HepG2 (cell line): Measurements from ENCODE around the gene PARN. TPM values are rescaled to one million over a fixed set of nuclear protein-coding genes. Genes with fewer than 3 reads are reported as not detected.

Experiments
- FOXO4 ChIP-seq: sonication (generic); formaldehyde crosslinking; conservative IDR thresholded peaks from 2 replicates; pipeline ENCODE4 v1.8.1; 2023; ENCODE audit warnings: missing genetic modification reagents
- GTF2F1 ChIP-seq: fragments of 150-350 bp; IDR thresholded peaks from 2 replicates; pipeline ENCODE4 v1.6.1; 2014; ENCODE audit warnings: low read length
- HOXD1 ChIP-seq: sonication (generic); formaldehyde crosslinking; IDR thresholded peaks from 2 replicates; pipeline ENCODE4 v1.5.0; 2020; ENCODE audit warnings: missing genetic modification reagents
- KMT2B ChIP-seq: IDR thresholded peaks from 2 replicates; pipeline ENCODE4 v1.6.1; 2016; ENCODE audit warnings: missing genetic modification reagents, missing compliant biosample characterization
- PRDM15 ChIP-seq: sonication (generic); formaldehyde crosslinking; IDR thresholded peaks from 2 replicates; pipeline ENCODE4 v1.4.0; 2020; ENCODE audit warnings: missing genetic modification reagents
- PTBP1 ChIP-seq: fragments of 200-400 bp; formaldehyde crosslinking; IDR thresholded peaks from 2 replicates; pipeline ENCODE4 v1.6.1; 2018; ENCODE audit warnings: low read length, low read depth; ENCODE audit not compliant: poor library complexity, severe bottlenecking
- RBAK ChIP-seq: sonication (generic); formaldehyde crosslinking; IDR thresholded peaks from 2 replicates; pipeline ENCODE4 v1.5.1; 2020; ENCODE audit warnings: mild to moderate bottlenecking, missing genetic modification reagents
- TRIM24 ChIP-seq: sonication (generic); formaldehyde crosslinking; IDR thresholded peaks from 2 replicates; pipeline ENCODE4 v1.8.0; 2022; ENCODE audit warnings: mild to moderate bottlenecking, missing genetic modification reagents
- ZBTB33 ChIP-seq: sonication (generic); formaldehyde crosslinking; IDR thresholded peaks from 2 replicates; pipeline ENCODE4 v1.4.0; 2020; ENCODE audit warnings: missing genetic modification reagents
- ZNF331 ChIP-seq: sonication (generic); formaldehyde crosslinking; IDR thresholded peaks from 2 replicates; pipeline ENCODE4 v1.4.0; 2020; ENCODE audit warnings: missing genetic modification reagents
- ZNF335 ChIP-seq: sonication (generic); formaldehyde crosslinking; IDR thresholded peaks from 2 replicates; pipeline ENCODE4 v1.4.0; 2020; ENCODE audit warnings: missing genetic modification reagents
- ZNF597 ChIP-seq: sonication (generic); formaldehyde crosslinking; IDR thresholded peaks from 2 replicates; pipeline ENCODE4 v1.5.0; 2020; ENCODE audit warnings: missing genetic modification reagents
- ZNF687 ChIP-seq: sonication (generic); formaldehyde crosslinking; IDR thresholded peaks from 2 replicates; pipeline ENCODE4 v1.5.1; 2020; ENCODE audit warnings: mild to moderate bottlenecking, missing genetic modification reagents, moderate library complexity
- ZNF709 ChIP-seq: sonication (generic); formaldehyde crosslinking; IDR thresholded peaks from 2 replicates; pipeline ENCODE4 v1.5.0; 2020; ENCODE audit warnings: mild to moderate bottlenecking, missing genetic modification reagents
- ZSCAN20 ChIP-seq: sonication (generic); formaldehyde crosslinking; IDR thresholded peaks from 2 replicates; pipeline ENCODE4 v1.4.0; 2020; ENCODE audit warnings: missing genetic modification reagents, mild to moderate bottlenecking, borderline replicate concordance
- polyA plus RNA-seq, 8 experiments: library from polyadenylated mRNA; depleted of rRNA in 3 of 8; stranded (reverse) in 7 of 8; unstranded in 1 of 8; fragments of >200 nt; fragmentation: Illumina TruSeq in 4 of 8; extraction: Trizol in 4 of 8; gene quantifications; 2 replicates each; pipeline versions ENCODE4 v1.2.1 to v1.2.3, GENCODE V29; 2011 to 2016; ENCODE audit warnings: low read depth in 4 of 8, missing spikeins in 1 of 8, mixed read lengths in 1 of 8; ENCODE audit not compliant: insufficient read depth in 1 of 8
- total RNA-seq, 5 experiments: library from RNA; depleted of rRNA; stranded (reverse); fragments of >200 nt; fragmentation: Illumina TruSeq; extraction: Trizol; gene quantifications; 2 replicates each; pipeline ENCODE4 v1.2.3, GENCODE V29; 2016; ENCODE audit warnings: low read depth in 1 of 5

Gene PARN
- total and polyA plus RNA-seq, 2 of the 13 experiments (the other 11 are each of a cell fraction or from before 2014, with no cell fraction given): 13.3 to 47.6 TPM

GRCh38 chr16:14632693-14633569 lies 2.9 kb upstream of the PARN start, which contains the start of gene BFAR (continued):
- TF ChIP-seq ZNF335 (CRISPR knock-in tag): peak; percentile 90
- TF ChIP-seq ZSCAN20: 0 out of 2 replicates have a peak, but pooled peaks have one; percentile 79
- TF ChIP-seq GTF2F1: peak; percentile 92
- no peak for TF ChIP-seq RBAK
- TF ChIP-seq PTBP1: no peak
- TF ChIP-seq PRDM15 (CRISPR knock-in tag): peak; percentile 45; the same call in 1 of the 2 replicates
- TF ChIP-seq FOXO4 (CRISPR knock-in tag): 0 out of 2 replicates have a peak, but pooled peaks have one; percentile 87
- TF ChIP-seq ZNF687: peak; percentile 87
- TF ChIP-seq TRIM24 (CRISPR knock-in tag): no peak
- no peak for TF ChIP-seq ZNF597 (CRISPR knock-in tag)
- peak; percentile 94 for TF ChIP-seq KMT2B (CRISPR knock-in tag)
- TF ChIP-seq ZNF709 (CRISPR knock-in tag): no peak
- TF ChIP-seq HOXD1: peak; percentile 66
- peak; percentile 95 for TF ChIP-seq ZNF331
- peak; percentile 65; the same call in 1 of the 2 replicates for TF ChIP-seq ZBTB33 (CRISPR knock-in tag)
